PC-9 (cell line): ENCODE results near the gene DNAJC30.

Source experiments
- CTCF ChIP-seq: fragments of 200-600 bp; sonication (generic); conservative IDR thresholded peaks from 2 replicates; pipeline ENCODE4 v1.6.1; 2017; ENCODE audit warnings: mixed run types, antibody characterized with exemption, mild to moderate bottlenecking, moderate library complexity
- EZH2 ChIP-seq: fragments of 200-600 bp; sonication (generic); IDR thresholded peaks from 2 replicates; pipeline ENCODE4 v1.8.0; 2017; ENCODE audit warnings: antibody characterized with exemption, low read depth

GRCh38 chr7:73671322-73671661, 12.0 kb downstream of the DNAJC30 start:
- no peak for TF ChIP-seq CTCF
- TF ChIP-seq EZH2 = no peak
